ENCODE results near the gene TANGO6. TPM values are rescaled to one million over a fixed set of nuclear protein-coding genes. Genes with fewer than 3 reads are reported as not detected.
"Not testable (repeated sequence)": the region's sequence is repeated elsewhere in the genome, so short reads cannot be mapped to it uniquely, and the experiment has no call there.

The TANGO6 gene
- total and polyA plus RNA-seq, 8 donors, result 2.6 to 9.3 (median 6.3) TPM

GRCh38 chr16:69049603-69050375 lies 206.5 kb downstream of the TANGO6 start:
- intact Hi-C loops (cut with DNase I), result no loop called here
- Histone ChIP-seq H3K27ac (no peak overlapping the region), H3K9me3 (no peaks in the 10 kb centered on the region), H3K27me3 (no peaks in the 10 kb centered on the region), H3K36me3 (no peaks in the 10 kb centered on the region), H3K4me1 (no peaks in the 10 kb centered on the region), H3K4me3 (no peak overlapping the region)
- DNase-seq (peak in 1 of 6 donors; percentile 19), FAIRE-seq (no peak), ATAC-seq (no peak)
- 92% methylated on average over 5 of the region's 5 CpGs for WGBS, 2 donors
- TF ChIP-seq CTCF (IDR thresholded peaks at IDR 0.05), result no peak

GRCh38 chr16:69051517-69051830 lies 208.1 kb downstream of the TANGO6 start:
- H3K4me3 ChIP-seq; FAIRE-seq; intact Hi-C loops (cut with DNase I); ATAC-seq; H3K36me3 ChIP-seq; H3K27me3 ChIP-seq; DNase-seq; H3K9me3 ChIP-seq; H3K4me1 ChIP-seq; H3K27ac ChIP-seq: not testable (repeated sequence)
- WGBS, 2 donors, result 96 to 100% methylated on average over 3 of the region's 3 CpGs

DNA sequence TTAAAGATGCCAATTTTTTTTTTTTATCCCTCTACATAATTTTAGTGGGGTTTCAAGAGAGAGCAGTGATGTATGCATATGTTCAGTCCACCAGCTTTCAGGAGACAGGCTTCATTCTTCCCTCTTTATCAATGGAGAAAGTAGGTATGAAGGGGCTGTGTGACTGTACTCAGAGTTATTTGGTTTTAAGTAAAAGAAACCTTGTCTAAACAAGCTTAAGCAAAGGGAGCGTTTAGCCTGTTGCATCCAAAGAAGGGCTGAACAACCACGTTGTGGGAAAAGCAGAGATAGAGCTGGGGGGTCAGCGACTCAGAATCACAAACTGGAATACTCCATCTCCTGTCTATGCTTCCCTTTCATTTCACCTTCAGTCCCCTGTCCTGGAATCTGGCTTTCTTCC lies 211.7 kb downstream of the TANGO6 start:
- no peak overlapping the region for H3K4me3 ChIP-seq
- H3K36me3 ChIP-seq, result no peaks in the 10 kb centered on the region
- TF ChIP-seq CTCF (IDR thresholded peaks at IDR 0.05), result no peak
- no peak for DNase-seq
- intact Hi-C loops (cut with DNase I), result no loop called here
- H3K27ac ChIP-seq, result no peak overlapping the region
- FAIRE-seq, result no peak
- H3K27me3 ChIP-seq, result no peaks in the 10 kb centered on the region
- H3K9me3 ChIP-seq, result no peaks in the 10 kb centered on the region
- 91 to 95% methylated on average over 3 of the region's 3 CpGs for WGBS, 2 donors
- ATAC-seq, result no peak
- peaks cover 0 to 5% (median 3%) of the 10 kb centered on the region in 3 donors for H3K4me1 ChIP-seq

- no peak overlapping the region for H3K4me3 ChIP-seq
- H3K9me3 ChIP-seq, result no peaks in the 10 kb centered on the region
- ATAC-seq, result no peak
- H3K36me3 ChIP-seq, result no peaks in the 10 kb centered on the region
- WGBS, 2 donors, result 94 to 100% methylated on average over 1 of the region's 1 CpG
- no peak for FAIRE-seq
- intact Hi-C loops (cut with DNase I), result no loop called here
- TF ChIP-seq CTCF (IDR thresholded peaks at IDR 0.05), result no peak
- no peaks in the 10 kb centered on the region for H3K27me3 ChIP-seq
- peaks cover 0 to 5% (median 3%) of the 10 kb centered on the region in 3 donors for H3K4me1 ChIP-seq
- no peak for DNase-seq
- H3K27ac ChIP-seq, result no peak overlapping the region
These were observed 212.6 kb downstream of the TANGO6 start for GRCh38 chr16:69055980-69056379.

DNA sequence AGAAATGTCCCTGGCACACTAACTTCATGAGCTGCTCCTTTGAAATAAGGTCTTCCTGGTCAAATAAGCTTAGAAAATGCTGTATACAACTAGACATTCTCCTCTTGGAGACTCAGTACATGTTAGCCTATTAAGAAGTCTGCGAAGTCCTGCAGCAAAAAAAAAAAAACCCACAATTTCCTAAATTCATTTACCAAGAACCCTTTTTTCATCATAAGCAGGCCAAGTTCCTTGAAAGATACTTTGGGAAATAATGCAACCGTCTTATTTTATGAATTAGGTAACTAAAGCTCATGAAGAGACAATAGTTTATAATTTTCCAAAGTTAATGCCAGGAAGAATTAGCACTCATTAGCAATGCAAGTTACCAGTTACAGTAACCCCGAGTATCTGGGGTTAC lies 213.1 kb downstream of the TANGO6 start:
- no peak for TF ChIP-seq CTCF (IDR thresholded peaks at IDR 0.05)
- no peaks in the 10 kb centered on the region for H3K9me3 ChIP-seq
- no peak overlapping the region for H3K4me3 ChIP-seq
- 92 to 95% methylated on average over 3 of the region's 3 CpGs for WGBS, 2 donors
- no peaks in the 10 kb centered on the region for H3K27me3 ChIP-seq
- H3K4me1 ChIP-seq, result peaks cover 0 to 5% (median 3%) of the 10 kb centered on the region in 3 donors
- no peak for ATAC-seq
- no peaks in the 10 kb centered on the region for H3K36me3 ChIP-seq
- no peak for FAIRE-seq
- no peak for DNase-seq
- intact Hi-C loops (cut with DNase I), result no loop called here
- H3K27ac ChIP-seq, result no peak overlapping the region

Measured in pancreas (tissue), 10 donors.